ENCODE data around the gene LTB4R.
A peak's percentile ranks its signal among the peaks of the same experiment; 100 is the strongest.

The LTB4R gene

DNA sequence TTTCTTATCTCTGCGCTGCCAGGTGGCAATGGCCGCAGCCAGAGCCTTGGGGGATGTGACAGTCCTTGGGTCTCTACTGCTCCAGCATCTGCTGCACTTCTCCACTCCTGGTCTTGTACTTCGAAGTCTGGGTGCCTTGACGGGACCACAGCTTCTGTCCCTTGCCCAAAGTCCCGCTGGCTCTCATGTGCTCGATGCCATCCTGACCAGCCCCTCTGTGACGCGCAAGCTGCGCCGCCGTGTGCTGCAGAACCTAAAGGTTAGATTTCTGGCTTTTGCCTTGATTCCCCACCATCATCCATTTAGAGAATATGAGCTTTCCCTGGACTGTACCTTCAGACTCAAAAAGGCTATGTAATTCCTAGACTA lies 7.3 kb upstream of the LTB4R start:
- no peak for DNase-seq (ENCODE audit: low read depth)

DNA sequence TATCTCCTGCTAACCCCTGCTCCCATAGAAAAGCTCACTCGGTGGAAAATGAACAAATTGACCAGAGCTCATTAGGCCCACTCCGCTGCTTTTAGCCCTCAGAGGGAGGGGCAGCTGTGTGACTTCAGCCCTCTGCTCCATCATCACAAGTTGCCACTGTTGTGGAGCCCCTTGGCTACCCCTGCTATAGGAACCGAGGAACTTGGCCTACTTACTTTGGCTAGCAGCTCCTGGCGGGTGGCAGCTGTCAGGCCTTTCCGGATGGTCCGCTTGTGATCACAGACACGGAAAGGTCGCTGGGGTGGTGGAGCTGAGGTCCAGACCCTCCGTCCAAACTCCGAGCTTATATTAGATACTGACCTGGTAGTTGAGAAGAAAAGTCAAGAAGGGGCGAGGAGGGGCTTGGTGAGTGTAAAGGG lies 4.1 kb upstream of the LTB4R start:
- DNase-seq (ENCODE audit: low read depth), result no peak

DNA sequence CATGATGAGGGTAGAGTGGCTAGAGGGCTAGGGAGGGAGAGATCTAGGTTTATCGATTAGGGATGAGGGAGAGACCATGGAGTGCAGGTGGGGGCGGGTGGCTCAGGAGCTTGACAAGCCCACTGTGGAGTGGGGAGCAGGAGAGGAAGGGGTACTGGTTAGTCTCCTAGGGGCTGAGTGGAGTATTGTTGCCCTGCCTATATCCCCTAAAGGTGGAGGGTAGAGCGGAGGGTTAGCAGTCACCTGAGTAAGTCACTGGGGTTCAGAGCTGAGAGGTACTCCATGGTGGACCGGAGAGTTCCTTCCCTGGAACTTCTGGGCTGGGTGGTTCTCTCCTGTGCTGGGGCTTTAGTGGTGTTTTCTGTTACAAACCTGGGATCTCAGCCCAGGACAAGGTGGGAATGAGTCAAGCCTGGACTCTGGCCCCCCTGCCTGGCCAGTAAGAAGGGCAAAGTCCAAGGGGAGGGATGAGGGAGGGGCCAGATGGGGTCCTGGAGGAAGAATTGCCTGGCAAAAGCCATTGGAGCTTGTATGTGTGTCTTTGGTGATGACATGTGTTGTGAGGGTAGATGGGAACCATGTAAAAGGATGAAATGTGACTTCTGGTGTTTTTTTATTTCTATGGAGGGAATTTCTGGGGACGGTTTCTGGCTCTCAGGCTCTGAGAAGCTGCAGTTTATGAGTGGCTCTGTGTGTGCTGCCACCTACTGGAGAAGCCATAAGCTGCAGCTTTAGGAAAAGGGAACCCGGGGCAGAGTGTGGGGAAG lies 3.5 kb upstream of the LTB4R start, which contains the start of gene CIDEB:
TSS of gene CIDEB (minus strand) at position 403 of the 767 bp plus-strand sequence. CDS start at position 284, 119 bp downstream.
- DNase-seq (ENCODE audit: low read depth), result no peak

DNA sequence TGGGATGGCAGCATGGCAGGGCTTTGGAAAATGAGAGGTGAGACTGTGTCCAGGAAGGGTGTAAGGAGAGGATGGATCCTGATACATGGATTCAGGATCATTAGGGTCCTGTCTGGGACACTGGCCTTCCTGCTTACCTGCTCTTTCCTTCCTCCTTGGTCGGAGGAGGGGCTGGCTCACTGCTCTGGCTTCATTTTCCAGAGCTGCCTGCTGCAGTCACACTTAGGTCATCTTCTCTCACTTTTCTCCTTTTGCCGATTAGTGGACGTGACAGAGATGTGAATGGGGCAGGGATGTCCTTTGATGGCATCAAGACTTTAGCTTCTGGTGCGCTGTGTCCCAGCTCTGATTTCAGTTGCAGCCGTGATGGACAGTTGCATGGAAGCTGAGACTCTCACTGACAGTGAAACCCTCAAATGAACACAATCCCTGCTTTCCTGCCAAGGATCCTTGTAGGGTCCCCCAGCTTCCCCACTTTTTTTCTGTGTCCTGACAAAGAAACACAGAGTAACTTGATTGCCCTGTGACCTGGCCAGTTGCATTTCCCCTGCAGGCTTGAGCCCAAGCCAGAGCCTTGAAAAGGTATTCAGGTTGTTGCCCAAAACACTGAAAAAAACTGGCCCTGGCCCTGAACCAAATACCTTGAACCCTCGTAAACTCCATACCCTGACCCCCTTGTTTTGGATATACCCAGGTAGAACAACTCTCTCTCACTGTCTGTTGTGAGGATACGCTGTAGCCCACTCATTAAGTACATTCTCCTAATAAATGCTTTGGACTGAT lies 2.8 kb upstream of the LTB4R start:
- DNase-seq (ENCODE audit: low read depth), result no peak

DNA sequence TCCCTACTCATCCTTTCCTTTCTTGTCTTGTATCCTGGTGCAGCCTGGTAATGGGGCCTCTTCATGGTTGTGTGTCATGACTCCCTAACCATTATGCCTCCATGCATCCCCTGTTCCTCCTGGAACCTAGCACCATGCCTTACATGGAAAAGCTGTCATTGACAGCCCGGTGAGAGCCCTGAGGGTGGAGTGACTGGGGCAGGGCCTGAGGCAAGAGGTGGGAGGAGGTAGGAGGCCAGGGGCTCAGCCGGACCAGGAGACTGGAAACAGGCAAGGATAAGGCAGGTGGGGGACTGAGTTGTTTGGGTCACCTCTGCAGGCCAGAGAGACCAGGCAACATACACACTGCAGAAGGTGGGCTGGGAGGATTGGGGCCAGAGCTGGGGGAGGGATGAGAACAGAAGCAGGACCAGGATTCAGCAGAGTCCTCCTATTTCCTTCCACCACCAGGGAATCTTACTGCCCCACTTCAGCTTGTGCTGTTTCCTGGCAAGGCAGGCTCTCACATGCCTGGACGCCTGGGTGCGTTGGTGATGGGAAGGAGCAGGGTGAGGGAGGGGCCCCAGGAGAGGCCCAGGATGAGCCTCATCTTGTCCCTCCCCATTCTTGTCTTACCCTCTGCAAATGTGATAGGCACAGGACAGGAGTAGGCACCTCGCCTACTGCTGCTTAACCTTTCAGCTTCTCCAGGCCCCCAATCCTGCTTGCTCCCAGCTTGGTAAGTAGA lies 1.6 kb upstream of the LTB4R start, which contains the start of gene LTB4R2:
TSS of gene LTB4R2 (plus strand) at position 603 of the 727 bp plus-strand sequence. CDS start 525 bp downstream, outside the sequence.
- no peak for DNase-seq (ENCODE audit: low read depth)

DNA sequence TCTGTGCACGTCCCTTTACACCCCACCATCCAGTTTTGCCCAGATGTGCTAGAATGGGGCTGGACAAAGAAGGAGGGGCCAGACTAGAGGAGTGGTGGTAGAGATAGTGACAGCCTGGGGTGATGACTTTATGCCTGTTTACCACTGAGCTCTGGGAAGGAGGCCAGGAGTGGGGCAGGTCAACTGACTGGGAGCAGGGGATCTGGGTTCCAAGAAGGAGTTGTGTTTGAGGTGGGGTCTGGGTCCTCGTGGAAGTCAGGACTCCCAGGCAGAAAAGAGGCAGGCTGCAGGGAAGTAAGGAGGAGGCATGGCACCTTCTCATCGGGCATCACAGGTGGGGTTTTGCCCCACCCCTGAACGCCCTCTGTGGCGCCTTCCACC lies 1.0 kb upstream of the LTB4R start:
- no peak for DNase-seq (ENCODE audit: low read depth)

DNA sequence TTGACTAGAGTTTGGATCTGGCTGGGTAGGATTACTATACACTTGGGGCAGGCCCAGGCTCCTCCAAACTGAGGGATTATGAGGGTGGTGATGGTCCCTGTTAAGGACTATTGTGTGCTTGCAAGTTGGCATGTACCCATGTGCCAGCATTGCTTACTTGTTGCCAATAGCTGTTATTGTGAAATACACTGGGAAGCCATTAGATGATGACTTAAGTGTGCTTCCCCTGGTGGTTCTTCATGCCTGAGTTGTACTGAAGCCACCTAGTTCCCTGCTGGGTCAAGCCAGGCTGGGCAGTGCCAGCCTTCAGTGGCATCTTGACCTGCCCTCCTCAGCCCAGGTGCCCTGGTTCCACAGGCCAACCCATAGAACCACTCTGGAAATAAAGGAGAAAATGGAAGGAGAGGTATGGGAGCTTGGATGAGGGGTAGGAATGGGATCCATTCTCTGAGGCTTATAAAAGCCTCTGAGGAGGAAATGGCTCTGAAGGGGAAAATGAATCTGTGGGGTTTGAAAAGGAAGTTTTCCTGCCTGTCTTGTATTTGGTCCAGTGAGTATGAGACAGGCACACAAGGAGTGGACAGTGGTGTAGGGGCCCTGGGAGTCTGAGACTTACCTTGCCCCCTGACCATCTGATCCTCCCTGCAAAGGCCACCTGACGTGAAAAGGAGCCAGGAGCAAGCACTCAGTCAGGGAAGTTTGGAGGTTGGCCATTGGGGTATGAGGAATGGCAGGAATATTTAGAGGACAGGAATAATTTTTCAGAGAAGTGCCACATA lies 724 bp downstream of the LTB4R start:
- DNase-seq (ENCODE audit: low read depth), result no peak

DNA sequence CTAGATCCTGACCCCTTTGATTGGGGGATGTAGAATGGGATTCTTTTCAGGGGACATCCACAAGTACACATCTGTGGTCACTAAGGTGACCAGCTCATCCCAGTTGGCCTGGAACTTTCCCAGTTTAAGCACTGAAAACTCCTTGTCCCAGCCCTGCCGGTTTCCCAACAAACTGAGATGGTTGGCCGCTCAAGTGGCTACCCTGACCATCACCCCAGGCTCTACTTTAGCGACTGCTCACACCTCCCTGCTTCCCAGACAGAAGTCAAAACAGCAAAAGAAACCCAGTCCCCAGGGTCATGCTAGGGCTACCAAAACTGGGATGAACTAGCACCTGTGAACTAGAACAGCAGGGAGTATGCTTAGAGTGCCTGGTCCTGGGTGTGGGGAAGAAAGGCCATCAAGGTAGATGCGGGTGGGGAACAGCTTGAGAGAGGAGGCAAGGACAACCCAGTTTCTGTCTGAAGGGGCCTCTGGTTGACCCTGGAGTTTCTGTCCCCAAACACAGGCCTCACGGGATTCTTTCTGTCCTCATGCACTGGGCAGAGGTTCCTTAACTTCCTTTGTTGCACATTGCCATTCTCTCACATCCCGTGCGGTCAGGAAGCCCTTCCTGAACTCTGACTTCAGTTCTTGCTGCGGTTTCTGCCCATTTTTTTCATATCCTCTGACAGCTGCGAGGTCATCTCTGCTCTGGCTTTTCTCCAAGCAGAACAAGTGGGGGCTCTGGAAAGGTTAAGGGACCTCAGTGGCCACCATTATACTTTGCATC lies 1.6 kb downstream of the LTB4R start:
- DNase-seq (ENCODE audit: low read depth), result peak; percentile 68

DNA sequence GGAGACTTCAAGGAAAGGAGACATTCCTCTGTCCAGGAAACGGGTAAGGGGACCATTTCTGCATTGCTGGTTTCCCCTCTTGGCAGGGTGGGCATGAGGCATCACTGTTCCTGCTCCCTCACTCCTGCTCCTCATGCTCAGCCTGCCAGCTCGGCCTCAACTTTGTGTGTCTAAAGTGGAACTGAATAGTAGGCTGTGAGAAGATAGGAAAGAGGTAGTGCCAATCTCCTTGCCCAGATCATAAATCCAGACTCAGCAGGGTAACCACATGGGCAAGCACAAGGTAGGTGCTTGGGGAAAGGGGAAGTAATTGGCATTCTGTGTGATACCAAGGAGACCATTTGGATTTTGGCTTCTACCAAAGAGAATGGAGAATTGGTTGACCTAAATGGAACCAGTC lies 2.6 kb downstream of the LTB4R start:
- DNase-seq (ENCODE audit: low read depth), result no peak

DNA sequence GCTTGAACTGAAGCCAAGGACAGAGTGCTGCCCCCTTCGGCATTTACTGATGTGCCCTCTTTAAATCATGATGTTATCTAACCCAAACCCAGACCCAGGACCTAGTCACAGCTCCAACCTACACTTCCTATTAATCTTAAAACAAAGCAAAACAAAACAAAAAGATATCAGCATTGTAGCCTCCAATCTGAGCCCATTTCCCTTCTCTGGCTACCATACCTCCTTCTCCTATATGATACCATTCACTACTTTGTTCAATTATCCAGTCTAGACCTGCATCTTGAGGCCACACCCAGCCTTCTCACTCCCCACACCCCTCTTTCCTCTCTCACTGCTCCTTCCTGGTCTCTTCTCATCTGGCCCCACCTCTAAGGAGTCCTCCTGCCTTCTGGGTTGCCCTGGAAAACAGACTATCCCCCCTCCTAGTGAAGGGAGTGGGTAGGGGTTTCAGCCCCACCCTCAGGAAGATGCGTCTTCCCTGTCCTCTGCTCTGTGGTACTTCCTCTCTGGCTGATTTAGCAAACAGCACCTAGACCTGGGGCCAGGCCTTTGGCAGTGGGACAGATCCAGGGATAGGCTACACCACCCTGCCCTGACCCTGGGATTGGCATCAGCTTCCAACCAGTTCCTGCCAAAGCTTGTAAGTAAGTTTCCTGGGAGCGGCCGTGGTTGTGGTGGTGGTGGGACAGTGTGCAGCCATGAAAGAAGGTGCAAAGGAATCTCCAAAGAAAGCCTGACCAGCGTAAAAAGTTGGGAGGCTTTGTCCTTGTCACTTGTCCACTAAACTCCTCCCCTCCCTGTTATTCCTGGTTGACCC lies 3.3 kb downstream of the LTB4R start:
- no peak for DNase-seq (ENCODE audit: low read depth)

DNA sequence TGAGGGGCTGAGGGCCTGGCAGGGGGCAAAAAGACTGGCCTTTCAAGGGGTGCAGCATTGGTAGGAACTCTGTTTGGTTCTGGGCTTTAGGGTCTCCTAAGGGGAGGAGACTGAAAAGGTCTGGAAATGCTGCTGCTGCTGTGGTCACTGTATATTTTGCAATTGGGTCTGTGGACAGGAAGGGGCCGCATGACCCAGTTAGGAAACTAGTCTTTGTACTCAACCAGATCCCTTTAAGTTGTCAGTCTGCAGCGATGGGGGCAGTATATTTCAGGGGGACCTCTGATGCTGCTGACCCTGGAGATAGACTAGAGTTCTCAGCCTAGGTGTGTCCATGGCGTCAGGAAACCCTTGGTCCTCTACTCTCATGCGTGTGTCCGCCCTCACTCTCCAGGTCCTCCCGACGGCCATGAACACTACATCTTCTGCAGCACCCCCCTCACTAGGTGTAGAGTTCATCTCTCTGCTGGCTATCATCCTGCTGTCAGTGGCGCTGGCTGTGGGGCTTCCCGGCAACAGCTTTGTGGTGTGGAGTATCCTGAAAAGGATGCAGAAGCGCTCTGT lies 4.0 kb downstream of the LTB4R start:
- no peak for DNase-seq (ENCODE audit: low read depth)

DNA sequence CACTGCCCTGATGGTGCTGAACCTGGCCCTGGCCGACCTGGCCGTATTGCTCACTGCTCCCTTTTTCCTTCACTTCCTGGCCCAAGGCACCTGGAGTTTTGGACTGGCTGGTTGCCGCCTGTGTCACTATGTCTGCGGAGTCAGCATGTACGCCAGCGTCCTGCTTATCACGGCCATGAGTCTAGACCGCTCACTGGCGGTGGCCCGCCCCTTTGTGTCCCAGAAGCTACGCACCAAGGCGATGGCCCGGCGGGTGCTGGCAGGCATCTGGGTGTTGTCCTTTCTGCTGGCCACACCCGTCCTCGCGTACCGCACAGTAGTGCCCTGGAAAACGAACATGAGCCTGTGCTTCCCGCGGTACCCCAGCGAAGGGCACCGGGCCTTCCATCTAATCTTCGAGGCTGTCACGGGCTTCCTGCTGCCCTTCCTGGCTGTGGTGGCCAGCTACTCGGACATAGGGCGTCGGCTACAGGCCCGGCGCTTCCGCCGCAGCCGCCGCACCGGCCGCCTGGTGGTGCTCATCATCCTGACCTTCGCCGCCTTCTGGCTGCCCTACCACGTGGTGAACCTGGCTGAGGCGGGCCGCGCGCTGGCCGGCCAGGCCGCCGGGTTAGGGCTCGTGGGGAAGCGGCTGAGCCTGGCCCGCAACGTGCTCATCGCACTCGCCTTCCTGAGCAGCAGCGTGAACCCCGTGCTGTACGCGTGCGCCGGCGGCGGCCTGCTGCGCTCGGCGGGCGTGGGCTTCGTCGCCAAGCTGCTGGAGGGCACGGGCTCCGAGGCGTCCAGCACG lies 4.7 kb downstream of the LTB4R start:
- DNase-seq (ENCODE audit: low read depth), result peak; percentile 60

DNA sequence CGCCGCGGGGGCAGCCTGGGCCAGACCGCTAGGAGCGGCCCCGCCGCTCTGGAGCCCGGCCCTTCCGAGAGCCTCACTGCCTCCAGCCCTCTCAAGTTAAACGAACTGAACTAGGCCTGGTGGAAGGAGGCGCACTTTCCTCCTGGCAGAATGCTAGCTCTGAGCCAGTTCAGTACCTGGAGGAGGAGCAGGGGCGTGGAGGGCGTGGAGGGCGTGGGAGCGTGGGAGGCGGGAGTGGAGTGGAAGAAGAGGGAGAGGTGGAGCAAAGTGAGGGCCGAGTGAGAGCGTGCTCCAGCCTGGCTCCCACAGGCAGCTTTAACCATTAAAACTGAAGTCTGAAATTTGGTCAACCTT lies 5.3 kb downstream of the LTB4R start:
- DNase-seq (ENCODE audit: low read depth), result no peak

DNA sequence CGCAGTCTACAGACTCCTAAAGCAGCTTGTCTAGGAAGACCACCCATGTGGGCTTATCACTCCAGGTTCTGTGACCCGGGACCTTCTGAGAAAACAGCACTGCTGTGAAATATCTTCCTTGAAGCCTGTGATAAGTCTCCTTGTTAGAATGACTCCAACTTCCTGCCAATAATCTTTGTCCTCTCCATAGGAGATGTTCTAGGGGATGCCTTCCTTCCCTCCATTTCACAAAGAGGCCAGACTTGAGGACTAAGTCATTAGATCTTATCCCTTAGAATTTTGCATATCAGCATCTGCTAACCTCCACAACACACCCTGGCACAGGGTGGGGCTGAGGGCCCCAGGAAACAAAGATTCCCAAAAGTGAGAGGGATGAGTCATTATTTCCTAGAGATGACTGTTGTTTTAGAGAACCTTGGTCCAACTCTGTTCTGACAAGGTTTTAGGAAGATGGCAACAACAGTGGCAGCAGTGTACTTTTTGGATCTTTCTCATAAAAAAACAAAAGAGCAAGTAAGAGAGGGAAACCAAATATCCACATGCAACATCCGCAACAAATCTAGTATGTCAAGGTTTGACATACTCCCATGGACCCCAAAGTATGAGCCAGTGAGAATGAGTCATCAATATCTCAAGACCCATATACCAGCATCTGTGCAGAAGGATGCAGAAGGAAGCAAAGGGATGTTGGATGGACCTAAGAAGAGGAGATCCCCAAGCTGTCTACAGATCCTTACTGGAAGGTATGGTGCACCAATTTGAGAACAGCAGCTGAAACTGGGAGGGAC lies 6.0 kb downstream of the LTB4R start:
- DNase-seq (ENCODE audit: low read depth), result no peak

DNA sequence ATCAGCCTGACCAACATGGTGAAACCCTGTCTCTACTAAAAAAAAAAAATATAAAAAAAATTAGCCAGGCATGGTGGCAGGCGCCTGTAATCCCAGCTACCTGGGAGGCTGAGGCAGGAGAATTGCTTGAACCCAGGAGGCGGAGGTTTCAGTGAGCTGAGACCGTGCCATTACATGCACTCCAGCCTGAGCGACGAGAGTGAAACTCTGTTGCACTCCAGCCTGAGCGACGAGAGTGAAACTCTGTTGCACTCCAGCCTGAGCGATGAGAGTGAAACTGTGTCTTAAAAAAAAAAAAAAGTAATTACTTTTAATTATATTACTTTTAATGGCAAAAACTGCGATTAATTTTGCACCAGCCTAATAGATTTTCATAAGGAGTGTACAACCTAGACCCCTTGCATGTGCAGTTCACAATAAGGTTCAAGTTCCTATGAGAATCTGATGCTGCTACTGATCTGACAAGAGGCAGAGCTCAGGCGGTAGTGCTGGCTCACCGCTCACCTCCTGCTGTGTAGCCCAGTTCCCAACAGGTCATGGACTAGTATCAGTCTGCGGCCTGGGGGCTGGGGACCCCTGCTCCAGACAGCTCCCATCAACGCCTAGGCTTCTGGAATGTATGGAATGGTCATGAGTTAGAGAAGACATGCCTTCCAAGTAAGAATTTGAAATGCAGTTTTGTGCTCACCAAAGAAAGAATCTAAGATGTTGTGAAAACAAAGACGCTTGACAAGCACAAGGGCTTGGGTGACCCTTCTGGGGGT lies 10.1 kb downstream of the LTB4R start:
- no peak for DNase-seq (ENCODE audit: low read depth)

DNA sequence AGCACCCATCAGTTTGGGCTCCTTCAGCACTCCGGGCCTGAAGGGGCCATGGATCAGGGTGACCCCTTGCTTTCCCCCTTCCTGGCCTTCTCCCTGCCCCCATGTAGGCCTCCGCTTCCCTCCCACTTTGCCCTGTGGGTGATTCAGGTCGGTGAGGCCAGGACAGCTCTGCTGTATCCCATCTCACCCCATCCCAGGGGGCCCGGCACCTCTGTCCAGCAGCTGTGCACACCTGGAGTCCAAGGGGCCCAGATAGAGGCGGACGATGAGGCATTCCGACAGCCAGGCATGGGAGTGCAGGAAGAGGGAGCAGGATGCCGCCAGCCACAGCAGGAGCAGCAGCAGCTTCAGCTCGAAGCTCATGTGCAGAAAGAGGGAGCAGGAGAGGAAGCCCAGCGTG lies 11.4 kb downstream of the LTB4R start:
- DNase-seq (ENCODE audit: low read depth), result no peak

DNA sequence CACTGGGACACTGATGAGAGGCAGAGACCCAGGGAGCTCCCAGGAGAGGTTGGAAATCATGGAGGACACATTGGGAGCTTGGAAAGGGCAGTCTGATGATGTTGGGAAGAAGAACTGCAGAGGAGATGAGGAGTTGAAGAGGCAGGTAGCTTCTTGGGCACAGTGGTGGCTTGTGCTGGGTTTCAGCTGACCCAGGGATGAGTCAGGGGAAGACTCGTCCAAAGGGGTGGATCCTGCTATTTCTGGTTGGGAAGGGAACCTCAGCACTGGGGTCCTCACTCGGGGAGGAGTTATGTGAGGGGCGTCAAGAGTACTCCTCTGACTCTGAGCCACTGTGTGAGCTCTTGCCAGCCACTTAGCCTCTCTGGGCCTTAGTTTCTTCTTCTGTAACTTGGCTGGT lies 12.0 kb downstream of the LTB4R start:
- no peak for DNase-seq (ENCODE audit: low read depth)

DNA sequence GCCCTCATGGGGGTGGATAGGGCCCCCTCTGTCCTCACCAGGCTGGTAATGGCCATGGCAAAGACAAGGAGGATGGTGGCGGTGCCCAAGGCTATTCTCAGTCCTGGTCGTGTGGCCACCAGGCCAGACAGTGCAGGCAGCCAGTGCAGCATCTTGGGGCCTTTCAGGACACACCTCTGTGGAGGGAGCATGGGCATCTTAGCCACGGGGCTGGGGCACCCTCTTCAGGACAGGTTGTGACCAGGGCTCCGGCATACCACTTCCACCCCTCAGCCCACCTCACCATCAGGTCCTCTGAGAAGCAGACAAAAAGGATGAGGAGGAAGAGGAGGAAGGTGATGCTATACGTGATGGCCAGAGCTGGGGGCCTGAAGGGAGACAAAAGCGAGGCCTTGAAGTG lies 12.7 kb downstream of the LTB4R start:
- DNase-seq (ENCODE audit: low read depth), result no peak

All from CMK (cell line).